Cerebellar nuclear complex (tissue), 1 donor: Measurements from ENCODE around the gene IGF2R.
"Not testable (repeated sequence)": the region's sequence is repeated elsewhere in the genome, so short reads cannot be mapped to it uniquely, and the experiment has no call there.

Experiments
- DNase-seq, 2 experiments: peaks; one replicate each; lab custom pipeline; 2025; lab: John Stamatoyannopoulos, UW

Gene IGF2R

DNA sequence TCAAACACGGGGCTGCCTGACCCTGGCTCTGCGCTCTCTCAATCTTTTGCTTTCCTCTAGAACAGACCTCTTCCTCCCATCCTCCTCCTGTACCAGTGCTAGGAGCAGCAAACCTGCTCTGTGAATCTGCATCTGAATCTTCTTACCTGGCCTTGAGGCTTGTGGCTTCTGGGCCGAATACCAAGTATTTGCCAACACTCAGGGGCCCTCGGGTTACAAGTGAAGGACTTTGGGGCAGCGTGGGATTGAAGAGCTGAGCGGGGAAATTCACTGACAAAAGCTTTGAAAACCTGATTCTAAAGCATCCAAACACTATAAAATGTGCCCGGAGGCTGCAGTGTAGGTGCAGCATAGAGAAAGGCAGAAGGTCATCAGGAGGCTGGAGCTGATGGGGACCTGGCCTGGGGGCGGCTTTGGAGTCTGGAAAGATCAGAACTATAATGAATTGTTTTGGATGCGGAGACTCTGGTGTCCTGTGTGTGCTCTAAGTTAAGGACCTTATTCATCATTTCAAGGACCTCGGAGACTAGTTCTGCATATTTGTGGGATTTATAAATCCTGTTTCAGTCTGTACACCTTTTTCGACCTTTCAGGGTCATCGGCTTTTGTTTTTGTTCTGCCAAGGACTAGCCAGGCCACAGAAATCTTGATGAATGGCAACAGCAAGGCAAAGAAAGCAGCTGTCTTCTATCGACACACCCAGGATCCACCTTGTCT lies 16.4 kb upstream of the IGF2R start:
- DNase-seq, result no peak

DNA sequence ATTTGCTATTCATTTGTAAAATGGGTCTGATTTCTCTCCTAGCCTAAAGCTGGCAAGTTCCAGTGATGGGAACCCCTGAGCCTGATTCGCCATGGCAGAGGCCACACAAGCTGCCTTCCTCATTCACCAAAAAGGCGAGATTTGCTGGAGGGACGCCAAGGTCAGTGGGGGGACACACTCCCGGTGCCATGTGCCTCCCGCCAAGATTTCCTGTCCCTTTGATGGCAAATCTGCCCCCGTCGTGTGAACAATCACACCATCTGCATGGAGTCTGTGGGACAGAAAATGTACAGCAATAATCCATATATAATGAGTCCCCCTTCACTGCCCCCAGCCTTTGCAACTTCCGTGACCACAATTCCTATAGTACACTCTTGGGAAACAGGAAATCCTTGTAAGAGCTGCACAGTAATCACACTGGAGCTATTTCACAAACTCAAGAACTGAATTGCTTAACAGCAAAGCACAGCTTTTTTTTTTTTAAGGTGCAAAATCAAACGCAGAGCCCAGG lies 15.7 kb upstream of the IGF2R start:
- DNase-seq, result no peak

DNA sequence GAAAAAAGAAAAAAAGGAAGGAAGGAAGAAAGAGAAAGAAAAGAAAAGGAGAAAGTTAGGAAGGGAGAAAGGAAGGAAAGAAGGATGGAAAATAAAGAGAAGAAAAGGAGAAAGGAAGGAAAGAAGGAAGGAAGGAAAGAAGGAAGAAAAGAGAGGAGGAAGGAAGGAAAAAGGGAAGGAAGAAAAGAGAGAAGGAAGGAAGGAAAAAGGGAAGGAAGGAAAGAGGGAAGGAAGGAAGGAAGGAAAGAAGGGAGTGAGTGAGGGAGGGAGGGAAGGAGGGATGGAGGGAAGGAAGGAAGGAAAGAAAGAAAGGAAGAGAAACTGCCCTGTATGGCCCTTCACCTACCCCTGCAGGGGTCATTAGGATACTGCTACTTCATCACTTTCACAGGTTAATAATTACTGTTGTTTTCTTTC lies 12.9 kb upstream of the IGF2R start:
- no peak for DNase-seq

DNA sequence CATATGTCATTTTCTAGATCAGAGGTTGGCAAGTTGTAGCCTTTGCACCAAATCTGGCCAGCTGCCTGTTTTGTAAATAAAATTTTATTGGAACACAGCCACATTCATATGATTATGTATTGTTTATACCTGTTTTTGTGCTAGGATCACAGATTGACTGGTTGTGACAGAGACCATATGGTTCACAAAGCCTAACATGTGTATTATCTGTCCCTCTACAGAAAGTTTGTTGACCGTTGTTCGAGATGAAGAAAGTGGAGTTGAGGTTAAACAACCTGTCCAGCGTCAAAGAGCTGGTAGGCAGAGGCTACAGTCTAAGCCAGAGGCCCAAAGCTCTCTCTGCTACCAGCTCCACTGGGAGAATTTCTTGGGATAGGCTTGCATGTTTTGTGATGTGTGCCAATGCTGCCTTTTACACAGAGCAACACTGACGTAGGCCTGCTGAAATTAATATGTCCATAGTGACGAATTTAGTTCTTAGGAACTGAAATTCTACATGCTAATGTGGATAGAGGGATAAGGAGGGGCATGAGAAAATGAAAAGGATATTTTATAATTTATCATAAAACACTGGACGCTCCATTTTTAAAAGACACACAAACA lies 11.7 kb upstream of the IGF2R start:
- DNase-seq, result no peak

DNA sequence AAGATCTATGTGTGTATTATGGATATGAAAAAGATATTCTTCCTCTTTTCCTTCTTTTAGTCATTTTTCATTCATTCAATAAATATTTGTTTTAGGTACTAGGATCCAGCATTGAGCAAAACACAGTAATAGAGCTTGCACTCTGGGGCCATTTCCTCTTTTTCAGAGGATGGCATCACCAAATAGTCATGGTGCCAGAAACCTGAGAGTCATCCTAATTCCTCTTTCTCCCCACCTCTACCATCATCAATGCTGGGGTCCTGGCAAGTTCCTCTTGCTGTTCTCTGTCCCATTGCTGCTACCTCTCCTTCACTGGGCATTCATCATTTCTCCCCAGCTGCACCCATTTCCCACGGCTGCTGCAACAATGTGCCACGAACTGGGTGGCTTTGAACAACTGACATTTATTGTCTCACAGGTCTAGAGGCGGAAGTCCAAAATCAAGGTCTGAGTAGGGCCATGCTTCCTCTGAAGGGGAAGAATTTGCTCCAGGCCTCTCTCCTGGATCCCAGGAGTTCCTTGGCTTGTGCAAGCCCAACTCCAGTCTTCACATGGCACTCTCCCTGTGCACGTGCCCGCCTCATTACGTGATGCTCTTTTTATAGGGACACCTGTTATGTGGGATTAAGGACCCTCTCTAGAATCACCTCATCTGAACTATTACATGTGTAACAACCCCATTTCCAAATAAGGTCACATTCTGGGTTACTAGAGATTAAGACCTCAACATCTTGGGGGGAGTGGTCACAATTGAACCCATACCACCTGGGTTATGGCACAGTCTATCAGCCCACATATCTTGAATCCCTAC lies 9.5 kb upstream of the IGF2R start:
- DNase-seq, result no peak

DNA sequence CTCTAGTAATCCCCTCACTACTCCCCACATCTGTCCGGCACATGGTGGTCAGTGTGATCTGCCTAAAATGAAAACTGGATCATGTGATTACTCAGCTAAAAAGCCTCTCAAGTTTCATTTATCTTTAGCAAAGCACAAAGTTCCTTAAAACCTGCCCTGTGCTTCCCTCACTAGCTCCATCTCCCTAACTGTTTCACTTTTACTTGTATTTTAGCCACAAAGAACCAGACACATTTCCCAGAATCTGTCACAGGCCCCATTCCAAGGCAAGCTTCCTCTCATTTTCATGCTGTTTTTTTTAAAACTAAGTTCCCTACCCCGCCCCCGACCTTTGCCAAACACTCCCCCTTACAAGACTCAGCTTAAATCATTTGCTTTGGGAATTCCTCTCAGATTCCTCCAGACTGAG lies 8.9 kb upstream of the IGF2R start:
- DNase-seq, result no peak

DNA sequence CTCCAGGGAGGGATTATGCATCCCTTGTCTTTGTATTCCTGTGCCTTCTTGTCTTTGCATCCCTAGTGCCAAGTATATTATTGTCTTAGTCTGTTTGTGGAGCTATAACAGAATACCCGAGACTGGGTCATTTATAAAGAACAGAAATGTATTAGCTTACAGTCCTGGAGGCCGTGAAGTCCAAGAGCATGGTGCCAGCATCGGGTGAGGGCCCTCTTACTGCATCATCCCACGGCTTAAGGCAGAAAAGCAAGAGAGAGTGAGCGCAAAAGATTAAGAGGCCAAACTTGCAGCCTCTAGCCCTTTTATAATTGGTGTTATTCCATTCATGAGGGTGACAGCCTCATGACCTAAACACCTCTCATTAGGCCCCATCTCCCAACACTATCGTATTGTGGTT lies 8.4 kb upstream of the IGF2R start:
- no peak for DNase-seq

DNA sequence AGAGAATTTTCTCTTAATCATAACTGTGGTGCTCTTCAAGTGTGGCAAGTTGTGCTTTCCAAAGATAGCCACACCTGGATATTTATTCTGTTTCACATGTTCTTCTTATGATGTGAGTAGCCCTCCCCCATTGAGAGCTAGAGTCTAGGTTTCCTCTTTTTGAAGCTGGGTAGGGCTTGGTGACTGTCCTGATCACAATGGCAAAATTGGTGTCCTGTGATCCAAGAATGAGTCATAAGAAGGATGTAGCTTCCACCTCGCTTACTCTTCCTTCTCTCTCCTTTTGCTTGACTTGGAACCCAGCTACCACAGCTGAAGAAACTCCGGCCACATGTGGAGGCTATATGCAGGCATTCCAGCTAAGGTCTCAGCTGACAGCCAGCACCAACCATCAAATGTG lies 7.4 kb upstream of the IGF2R start:
- DNase-seq, result no peak

DNA sequence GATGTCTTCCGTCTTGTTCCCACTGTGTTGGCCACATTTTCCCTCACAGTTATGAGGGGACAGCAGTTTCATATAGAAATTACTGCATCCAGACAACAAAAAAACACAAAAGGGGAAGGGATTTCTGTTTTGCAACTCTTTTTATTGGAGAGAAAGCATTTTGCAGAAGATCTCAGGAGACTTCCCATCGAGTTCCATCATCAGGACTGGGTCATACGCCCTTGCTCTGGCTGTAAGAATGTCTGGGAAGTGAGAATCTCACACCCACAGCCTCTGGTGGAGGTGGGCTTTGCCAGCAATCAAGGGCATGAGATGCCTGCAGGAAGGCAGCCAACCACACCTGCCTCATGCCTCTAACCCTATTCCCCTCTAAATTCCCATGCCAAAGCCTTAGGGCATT lies 5.8 kb upstream of the IGF2R start:
- no peak for DNase-seq

DNA sequence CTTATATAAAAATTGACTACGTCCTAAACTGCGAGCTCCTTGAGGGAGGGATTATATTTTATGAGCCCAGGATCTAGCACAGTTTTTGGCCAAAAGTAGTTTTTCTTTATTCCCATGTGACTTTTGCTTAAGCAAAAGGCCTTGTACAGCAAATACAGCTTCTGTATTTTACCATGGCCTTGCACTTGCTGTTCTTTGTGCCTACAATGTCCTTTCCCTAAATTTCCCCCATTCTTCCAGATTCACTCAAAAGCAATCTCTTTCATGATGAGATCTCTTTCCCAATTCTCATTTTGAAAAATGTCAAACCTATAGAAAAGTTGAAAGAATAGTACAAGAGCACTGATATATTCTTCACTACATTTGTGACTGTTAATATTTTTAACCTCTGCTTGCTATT lies 4.8 kb upstream of the IGF2R start:
- DNase-seq, result no peak

DNA sequence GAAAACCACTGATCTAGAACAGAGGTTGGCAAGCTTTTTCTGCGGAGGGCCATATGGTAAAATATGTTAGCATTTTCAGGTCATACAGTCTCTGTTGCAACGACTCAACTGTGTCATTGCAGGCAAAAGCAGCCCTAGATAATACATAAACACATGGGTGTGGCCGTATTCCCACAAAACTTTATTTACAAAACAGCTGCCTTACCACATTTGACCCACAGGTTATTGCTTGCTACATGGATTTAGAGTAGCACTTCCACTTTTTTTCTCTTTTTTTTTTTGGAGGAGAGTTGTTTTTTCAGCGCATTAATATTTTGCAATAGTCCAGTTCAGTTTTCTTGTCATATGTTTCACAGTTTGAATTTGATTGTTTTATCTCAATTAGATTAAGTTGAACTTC lies 2.5 kb upstream of the IGF2R start:
- DNase-seq, result no peak

DNA sequence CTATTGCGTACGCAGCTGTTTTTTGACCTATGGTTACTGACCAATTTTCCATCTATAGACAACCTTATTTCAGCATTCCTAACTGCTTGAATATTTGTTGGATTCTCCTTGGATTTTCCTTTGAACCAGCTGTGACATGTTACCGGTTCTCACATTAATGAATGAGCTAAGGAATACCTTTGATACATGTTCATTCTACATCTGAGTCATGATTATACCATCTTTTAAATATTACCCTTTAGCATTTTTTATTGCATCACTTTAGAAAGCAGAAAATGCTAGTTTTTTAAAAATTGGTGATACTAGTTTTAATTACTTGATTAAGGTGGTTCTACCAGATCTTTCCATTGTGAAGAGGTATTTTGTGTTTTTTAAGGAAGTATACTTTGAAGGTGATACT lies 1.9 kb upstream of the IGF2R start:
- no peak for DNase-seq

DNA sequence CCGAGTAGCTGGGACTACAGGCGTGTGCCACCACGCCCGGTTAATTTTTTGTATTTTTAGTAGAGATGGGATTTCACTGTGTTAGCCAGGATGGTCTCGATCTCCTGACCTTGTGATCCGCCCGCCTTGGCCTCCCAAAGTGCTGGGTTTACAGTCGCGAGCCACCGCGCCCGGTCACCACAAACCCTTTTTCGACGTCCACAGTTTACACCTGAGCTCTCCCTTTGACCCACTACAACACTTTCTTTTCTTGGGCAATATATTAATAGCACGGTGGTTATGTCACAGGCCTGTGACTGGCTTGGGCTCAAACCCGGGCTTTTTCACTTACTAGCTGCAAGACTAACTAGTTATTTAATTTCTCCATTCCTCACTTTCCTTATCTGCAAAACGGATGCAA lies 1.3 kb upstream of the IGF2R start:
- not testable (repeated sequence) for DNase-seq

DNA sequence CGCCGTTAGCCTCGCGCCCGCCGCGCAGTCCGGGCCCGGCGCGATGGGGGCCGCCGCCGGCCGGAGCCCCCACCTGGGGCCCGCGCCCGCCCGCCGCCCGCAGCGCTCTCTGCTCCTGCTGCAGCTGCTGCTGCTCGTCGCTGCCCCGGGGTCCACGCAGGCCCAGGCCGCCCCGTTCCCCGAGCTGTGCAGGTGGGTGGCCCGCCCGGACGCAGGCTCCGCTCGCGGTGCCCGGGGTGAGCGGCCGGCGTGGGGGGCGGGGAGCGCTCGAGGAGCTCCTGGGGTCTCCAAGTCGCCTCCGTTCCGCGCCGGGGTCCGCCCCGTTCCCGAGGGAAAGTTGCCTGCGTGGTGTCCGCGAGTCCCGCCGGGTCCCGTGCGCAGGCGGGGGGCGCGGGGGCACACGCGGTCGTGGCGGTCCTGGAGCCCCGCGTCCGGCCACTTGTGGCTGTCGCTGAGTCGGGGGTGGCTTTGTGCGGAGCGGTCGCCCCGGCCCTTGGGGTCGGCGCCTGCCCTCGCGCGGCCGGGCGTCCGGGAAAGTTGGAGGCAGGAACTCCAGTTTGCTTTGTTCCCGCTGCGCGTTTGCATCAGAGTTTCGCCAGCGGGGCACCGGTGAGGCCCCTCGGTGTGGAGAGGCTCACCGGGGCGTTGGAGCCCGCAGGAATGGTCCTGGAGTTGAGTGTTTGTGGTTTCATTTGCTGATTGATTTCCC lies 476 bp downstream of the IGF2R start:
- no peak for DNase-seq

DNA sequence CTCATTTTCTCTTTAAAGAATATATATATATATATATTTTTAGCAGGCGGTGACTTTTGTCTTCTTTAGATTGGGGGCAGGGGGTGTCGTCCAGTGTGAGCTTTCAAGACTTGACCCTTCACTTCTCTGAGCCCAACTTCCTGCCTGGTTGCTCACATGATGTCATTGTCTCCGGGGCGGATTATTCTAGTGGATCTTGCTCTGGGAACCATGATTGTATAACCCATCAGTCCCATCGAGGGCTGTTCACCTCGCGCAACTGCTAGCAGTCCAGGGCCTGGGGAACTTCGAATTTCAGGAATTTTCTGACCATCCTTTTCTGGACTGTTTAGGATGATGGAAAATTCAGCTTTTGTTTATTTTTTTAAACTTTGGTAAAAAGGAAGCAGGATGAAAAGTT lies 1.0 kb downstream of the IGF2R start:
- no peak for DNase-seq

DNA sequence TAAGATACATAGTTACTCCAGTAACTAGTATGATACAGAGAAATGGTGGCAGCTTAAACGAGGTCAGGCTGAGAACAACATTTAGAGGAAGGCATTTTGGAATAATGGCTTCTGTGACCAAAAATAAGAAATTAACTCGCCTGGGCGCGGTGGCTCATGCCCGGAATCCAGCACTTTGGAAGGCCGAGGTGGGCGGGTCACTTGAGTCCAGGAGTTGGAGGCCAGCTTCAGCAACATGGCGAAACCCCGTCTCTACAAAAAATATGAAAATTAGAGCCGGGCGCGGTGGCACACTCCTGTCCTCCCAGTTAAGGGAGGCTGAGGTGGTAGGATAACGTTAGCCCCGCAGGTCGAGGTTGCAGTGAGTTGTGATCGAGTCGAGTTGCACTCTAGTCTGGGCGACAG lies 1.8 kb downstream of the IGF2R start:
- no peak for DNase-seq

DNA sequence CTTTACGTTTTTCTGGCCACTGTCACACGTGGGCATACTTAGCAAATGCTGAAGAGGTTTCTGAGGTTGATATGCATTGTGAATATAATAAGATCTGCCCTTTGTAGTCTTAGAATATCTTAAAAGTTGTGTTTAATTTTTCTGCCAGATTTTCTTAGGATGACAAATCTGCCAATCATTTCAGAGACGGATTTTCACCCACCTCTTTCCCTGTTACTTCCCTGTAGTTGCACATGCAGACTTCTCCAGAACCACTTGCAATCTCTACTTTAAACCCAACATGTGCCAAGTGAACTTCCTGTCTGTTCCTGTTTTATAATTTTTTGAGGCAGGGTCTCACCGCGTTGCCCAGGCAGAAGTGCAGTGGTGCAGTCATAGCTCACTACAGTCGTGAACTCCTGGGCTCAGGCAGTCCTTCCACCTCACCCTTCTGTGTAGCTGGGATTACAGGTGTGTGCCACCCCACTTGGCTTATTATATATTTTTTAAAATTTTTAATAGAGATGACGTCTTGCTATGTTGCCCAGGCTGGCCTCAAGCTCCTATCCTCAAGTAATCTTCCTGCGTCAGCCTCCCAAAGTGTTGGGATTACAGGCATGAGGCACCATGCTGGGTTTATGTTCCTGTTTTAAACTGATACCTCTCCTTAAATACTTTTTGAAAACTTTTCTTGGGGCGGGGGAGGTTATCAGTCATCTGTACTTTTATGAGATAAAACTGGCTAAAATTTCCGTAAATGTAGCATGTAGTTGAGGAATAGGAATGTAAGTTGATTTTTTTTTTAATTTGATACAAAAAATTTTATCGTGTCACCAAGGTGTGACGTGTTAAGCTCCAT lies 2.7 kb downstream of the IGF2R start:
- DNase-seq, result no peak

DNA sequence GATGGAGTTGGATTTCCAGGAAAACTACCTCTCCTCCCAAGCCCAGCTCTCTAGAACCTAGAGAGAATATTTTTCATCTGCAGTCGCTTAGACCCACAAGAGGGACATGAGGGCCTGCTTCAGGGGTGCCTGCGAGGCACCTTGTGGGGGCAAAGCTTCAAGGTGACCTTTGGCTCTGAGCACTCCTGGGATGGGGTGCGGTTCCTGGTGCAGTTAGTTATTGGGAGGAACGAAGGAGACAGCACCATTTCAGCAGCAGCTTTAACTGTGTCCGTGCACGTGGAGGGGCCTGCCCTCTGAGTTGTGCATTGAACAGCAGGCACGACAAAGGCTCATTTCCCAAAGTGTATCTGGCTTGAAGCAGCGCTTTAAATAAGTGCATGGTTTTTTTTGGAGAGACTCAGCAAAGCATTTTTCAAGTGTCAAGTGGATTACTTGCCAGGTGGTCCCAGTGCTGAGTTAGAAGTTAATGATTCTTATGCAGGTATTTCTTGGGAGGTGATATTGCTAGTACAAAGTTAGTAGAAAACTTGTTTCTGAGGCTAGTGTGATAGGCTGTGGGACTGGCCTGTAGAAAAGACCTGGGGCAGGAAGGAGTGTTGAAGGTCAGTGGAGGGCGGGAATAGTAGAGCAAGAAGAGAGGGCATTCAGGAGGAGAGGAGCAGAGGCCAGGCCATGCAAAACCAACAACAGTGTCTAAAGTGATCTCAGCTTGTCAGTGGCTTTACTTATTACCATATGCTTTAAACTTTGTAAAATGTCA lies 3.8 kb downstream of the IGF2R start:
- no peak for DNase-seq

DNA sequence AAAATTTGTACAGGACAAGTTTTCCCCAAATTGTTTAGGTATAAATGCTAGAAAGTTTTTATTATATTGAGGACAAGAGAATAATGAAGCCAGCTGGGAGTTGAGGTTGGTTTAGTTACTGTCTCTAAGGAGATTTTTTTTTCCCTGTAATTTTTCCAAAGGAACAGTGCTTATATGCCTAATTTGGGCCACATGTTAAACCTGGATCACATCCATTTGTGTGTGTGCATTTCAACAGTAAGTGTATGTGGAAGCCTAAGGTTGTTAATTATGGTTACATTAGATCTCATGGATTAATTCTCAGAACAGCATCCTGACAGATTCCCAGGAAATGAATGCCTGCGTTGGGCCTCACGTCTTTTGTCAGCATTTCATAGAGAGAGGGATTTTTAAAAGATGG lies 4.5 kb downstream of the IGF2R start:
- DNase-seq, result no peak

DNA sequence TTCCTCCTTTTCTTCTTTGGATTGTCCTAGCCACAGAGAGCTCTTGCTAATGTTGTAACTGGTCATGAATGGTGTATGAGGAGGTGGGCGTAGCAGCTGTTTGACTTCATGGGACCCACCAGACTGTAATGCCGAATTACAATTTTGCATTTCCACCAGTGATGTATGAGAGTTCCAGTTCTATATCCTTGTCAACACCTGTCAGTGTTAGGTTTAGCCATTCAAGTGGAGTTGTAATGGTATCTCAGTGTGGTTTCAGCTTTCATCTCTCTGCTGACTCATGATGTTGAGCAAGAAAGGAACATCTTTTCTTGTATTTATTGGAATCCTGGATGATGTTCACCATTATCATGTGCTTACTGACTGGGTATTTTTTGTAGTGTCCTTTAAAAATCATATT lies 5.1 kb downstream of the IGF2R start:
- no peak for DNase-seq

DNA sequence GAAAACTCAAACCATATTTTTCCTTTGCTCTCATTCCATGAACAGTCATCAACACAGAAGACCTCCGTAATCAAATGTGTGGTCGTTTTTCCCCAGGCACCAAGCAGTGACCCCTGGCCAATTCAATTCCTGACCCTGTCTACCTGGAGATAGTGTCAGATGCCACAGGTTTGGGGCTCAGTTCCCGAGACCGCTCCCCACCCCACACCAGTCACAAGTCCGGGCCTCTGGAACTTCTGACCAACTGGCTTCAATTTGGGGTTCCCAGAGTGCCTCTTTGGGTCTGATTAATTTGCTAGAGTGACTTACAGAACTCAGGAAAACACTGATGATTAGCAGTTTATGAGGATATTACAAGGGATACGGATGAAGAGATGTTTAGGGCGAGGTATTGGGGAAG lies 6.0 kb downstream of the IGF2R start:
- no peak for DNase-seq
